PC-9 (cell line): Measurements from ENCODE around the gene FSIP1.

Source experiments
- EZH2 ChIP-seq: fragments of 200-600 bp; sonication (generic); IDR thresholded peaks from 2 replicates; pipeline ENCODE4 v1.8.0; 2017; ENCODE audit warnings: antibody characterized with exemption, low read depth
- TF ChIP-seq, protein P1 (sequence below): fragments of 200-600 bp; sonication (generic); conservative IDR thresholded peaks from 2 replicates; pipeline ENCODE4 v1.6.1; 2017; ENCODE audit warnings: mixed run types, antibody characterized with exemption, mild to moderate bottlenecking, moderate library complexity

DNA sequence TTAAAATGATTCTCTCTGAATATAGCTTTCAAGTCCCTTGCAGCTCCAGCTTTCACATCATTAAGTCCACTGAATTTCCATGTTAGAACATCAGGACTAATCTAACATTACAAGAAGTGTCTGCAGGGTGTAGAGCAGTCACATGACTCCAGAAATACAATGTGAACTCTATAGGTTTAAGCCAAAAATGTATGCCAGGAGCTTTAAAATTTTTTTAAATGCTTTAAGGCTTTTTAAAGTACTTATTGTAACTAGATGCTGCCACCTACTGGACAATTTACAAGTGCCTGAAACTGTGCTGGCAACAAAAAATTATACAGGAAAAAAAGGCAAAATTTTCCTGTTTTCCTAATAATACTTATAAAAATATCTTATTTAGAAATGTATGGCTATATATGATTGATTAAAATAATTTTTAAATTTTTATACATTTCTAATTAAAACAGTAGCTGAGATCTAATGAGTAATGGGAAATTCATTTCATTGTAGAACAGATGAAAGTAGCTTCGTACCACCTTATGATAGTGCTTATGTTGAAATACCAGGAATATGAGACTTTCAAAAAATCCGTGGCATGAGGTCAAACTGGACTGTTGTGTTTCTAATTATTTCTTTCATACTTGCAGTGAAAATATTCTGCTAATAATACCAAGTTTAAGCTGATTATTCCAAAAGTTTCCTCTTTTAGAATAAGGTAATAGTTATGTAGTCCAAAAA is 25.7 kb downstream of the FSIP1 start:
- TF ChIP-seq, protein P1, sequence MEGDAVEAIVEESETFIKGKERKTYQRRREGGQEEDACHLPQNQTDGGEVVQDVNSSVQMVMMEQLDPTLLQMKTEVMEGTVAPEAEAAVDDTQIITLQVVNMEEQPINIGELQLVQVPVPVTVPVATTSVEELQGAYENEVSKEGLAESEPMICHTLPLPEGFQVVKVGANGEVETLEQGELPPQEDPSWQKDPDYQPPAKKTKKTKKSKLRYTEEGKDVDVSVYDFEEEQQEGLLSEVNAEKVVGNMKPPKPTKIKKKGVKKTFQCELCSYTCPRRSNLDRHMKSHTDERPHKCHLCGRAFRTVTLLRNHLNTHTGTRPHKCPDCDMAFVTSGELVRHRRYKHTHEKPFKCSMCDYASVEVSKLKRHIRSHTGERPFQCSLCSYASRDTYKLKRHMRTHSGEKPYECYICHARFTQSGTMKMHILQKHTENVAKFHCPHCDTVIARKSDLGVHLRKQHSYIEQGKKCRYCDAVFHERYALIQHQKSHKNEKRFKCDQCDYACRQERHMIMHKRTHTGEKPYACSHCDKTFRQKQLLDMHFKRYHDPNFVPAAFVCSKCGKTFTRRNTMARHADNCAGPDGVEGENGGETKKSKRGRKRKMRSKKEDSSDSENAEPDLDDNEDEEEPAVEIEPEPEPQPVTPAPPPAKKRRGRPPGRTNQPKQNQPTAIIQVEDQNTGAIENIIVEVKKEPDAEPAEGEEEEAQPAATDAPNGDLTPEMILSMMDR, result peak; percentile 76
- TF ChIP-seq EZH2, result no peak
